ENCODE measurements around the gene ZNF573. TPM values are rescaled to one million over a fixed set of nuclear protein-coding genes. Genes with fewer than 3 reads are reported as not detected.

Gene ZNF573
- total and polyA plus RNA-seq, 2 donors (not counting 1 experiment from before 2014, with no cell fraction given), result 5.3 to 28.8 TPM

GRCh38 chr19:37778613-37779126 is 716 bp downstream of the ZNF573 start:
- 0% methylated on average over 2 of the region's 7 CpGs for WGBS (ENCODE audit: insufficient coverage)
- ATAC-seq (ENCODE audit: low read depth), result no peak
- ChIA-PET POLR2A (interaction anchor here (0.6 to 1.3 kb wide), 3 partner anchors 123 to 562 kb away, joined by 4 to 5 read pairs (median 4); partner anchors contain the start of genes ZFP30, ZNF540 and ZNF571), CTCF (no interaction called here)
- Mint-ChIP-seq H3K27ac (peak overlapping the region; percentile 97), H3K4me1 (peaks cover 39% of the 10 kb centered on the region), H3K27me3 (no peaks in the 10 kb centered on the region), H3K4me3 (peak overlapping the region; percentile 96), H3K9me3 (ENCODE audit: insufficient read depth) (peaks cover 3% of the 10 kb centered on the region)
- TF ChIP-seq EZH2 (IDR thresholded peaks at IDR 0.05; ENCODE audit: borderline replicate concordance, insufficient read depth, low read depth, low read length, poor library complexity, severe bottlenecking), result no peak
- no peak for TF ChIP-seq CTCF (IDR thresholded peaks at IDR 0.05)
- no peaks in the 10 kb centered on the region for H3K27me3 ChIP-seq (replicated peaks in 1 of 4; ENCODE audit: control extremely low read depth in 1 of 4, control insufficient read depth in 3 of 4, insufficient read depth in 4 of 4, low read length in 3 of 4)
- H3K79me2 ChIP-seq (ENCODE audit: control insufficient read depth, insufficient read depth, low read length), result peaks cover 48% of the 10 kb centered on the region
- H3K4me3 ChIP-seq (ENCODE audit: control extremely low read depth in 1 of 5, extremely low read depth in 1 of 5, insufficient read depth in 1 of 5, low read depth in 2 of 5, low read length in 4 of 5), result peak overlapping the region; percentile 71 to 81 (median 74)
- no peaks in the 10 kb centered on the region for H3K36me3 ChIP-seq (replicated peaks in 1 of 2; ENCODE audit: control extremely low read depth in 1 of 2, control insufficient read depth in 1 of 2, extremely low read depth in 1 of 2, insufficient read depth in 2 of 2, low read length in 1 of 2)
- H3K27ac ChIP-seq (ENCODE audit: low read length in 2 of 2), result peak overlapping the region; percentile 86 to 93
- peaks cover 0 to 2% (median 0%) of the 10 kb centered on the region in 3 donors for H3K9me3 ChIP-seq (ENCODE audit: control extremely low read depth in 1 of 3, control insufficient read depth in 2 of 3, insufficient read depth in 1 of 3, low read length in 2 of 3)
- H3K9ac ChIP-seq (ENCODE audit: low read length), result peak overlapping the region; percentile 79
- DNase-seq, result no peak
- intact Hi-C loops (cut with micrococcal nuclease), result loop anchor here (1.0 to 10.0 kb wide), 10 partner anchors 59 to 1004 kb away; partner anchors contain the start of genes CATSPERG, EIF3K, ZFP30 and ZNF527
- peaks cover 7 to 11% of the 10 kb centered on the region in 2 donors for H3K4me1 ChIP-seq (ENCODE audit: control insufficient read depth in 2 of 2, insufficient read depth in 2 of 2, low read length in 2 of 2)
- peak overlapping the region; percentile 81 for H3K4me2 ChIP-seq (replicated peaks; ENCODE audit: low read depth, low read length, poor library complexity, severe bottlenecking)
- H4K20me1 ChIP-seq (ENCODE audit: control insufficient read depth, insufficient read depth, low read length, poor library complexity, severe bottlenecking), result peaks cover 7% of the 10 kb centered on the region
- peak overlapping the region; percentile 89 for H2AFZ ChIP-seq (ENCODE audit: insufficient read depth, low read depth, low read length, poor library complexity, severe bottlenecking)

GRCh38 chr19:37770985-37771384 is 8.4 kb downstream of the ZNF573 start:
- peaks cover 7% of the 10 kb centered on the region for H4K20me1 ChIP-seq (ENCODE audit: control insufficient read depth, insufficient read depth, low read length, poor library complexity, severe bottlenecking)
- H3K27ac Mint-ChIP-seq, result no peak overlapping the region
- WGBS (ENCODE audit: insufficient coverage), result no CpG with 5 or more reads among the region's 1 CpG
- no peak overlapping the region for H2AFZ ChIP-seq (ENCODE audit: insufficient read depth, low read depth, low read length, poor library complexity, severe bottlenecking)
- no peaks in the 10 kb centered on the region for H3K9me3 ChIP-seq (ENCODE audit: control extremely low read depth in 1 of 3, control insufficient read depth in 2 of 3, insufficient read depth in 1 of 3, low read length in 2 of 3)
- no peak for DNase-seq
- intact Hi-C loops (cut with micrococcal nuclease), result loop anchor here (10.0 kb wide), 1 partner anchor 996 kb away; the partner anchor contains the start of gene ZNF850
- no peaks in the 10 kb centered on the region for H3K27me3 Mint-ChIP-seq
- H3K4me1 Mint-ChIP-seq, result peaks cover 5% of the 10 kb centered on the region
- POLR2A ChIA-PET, result no interaction called here
- no peak overlapping the region for H3K4me2 ChIP-seq (replicated peaks; ENCODE audit: low read depth, low read length, poor library complexity, severe bottlenecking)
- H3K4me3 ChIP-seq (ENCODE audit: control extremely low read depth in 1 of 5, extremely low read depth in 1 of 5, insufficient read depth in 1 of 5, low read depth in 2 of 5, low read length in 4 of 5), result no peak overlapping the region
- H3K9me3 Mint-ChIP-seq (ENCODE audit: insufficient read depth), result no peaks in the 10 kb centered on the region
- CTCF ChIA-PET, result no interaction called here
- H3K9ac ChIP-seq (ENCODE audit: low read length), result no peak overlapping the region
- peaks cover 13 to 33% of the 10 kb centered on the region in 2 experiments for H3K36me3 ChIP-seq (replicated peaks in 1 of 2; ENCODE audit: control extremely low read depth in 1 of 2, control insufficient read depth in 1 of 2, extremely low read depth in 1 of 2, insufficient read depth in 2 of 2, low read length in 1 of 2)
- no peaks in the 10 kb centered on the region for H3K27me3 ChIP-seq (replicated peaks in 1 of 4; ENCODE audit: control extremely low read depth in 1 of 4, control insufficient read depth in 3 of 4, insufficient read depth in 4 of 4, low read length in 3 of 4)
- H3K4me1 ChIP-seq (ENCODE audit: control insufficient read depth in 2 of 2, insufficient read depth in 2 of 2, low read length in 2 of 2), result no peaks in the 10 kb centered on the region
- TF ChIP-seq EZH2 (IDR thresholded peaks at IDR 0.05; ENCODE audit: borderline replicate concordance, insufficient read depth, low read depth, low read length, poor library complexity, severe bottlenecking) (no peak), CTCF (IDR thresholded peaks at IDR 0.05) (no peak)
- ATAC-seq (ENCODE audit: low read depth), result no peak
- H3K27ac ChIP-seq (ENCODE audit: low read length in 2 of 2), result no peak overlapping the region
- peaks cover 38% of the 10 kb centered on the region for H3K79me2 ChIP-seq (ENCODE audit: control insufficient read depth, insufficient read depth, low read length)
- no peak overlapping the region for H3K4me3 Mint-ChIP-seq
